Endothelial cell of umbilical vein (primary cell): ENCODE results near the gene ZNRD2. TPM values are rescaled to one million over a fixed set of nuclear protein-coding genes. Genes with fewer than 3 reads are reported as not detected.

Source experiments
- BruUV-seq: library from RNA; stranded (reverse); fragments of 400-500 nt; replicated peaks from 2 replicates; lab custom pipeline; 2021; lab: Mats Ljungman, UMichigan
- CTCF ChIA-PET: fragments of 300-600, 350-600 bp; sonication (Branson Sonifier 250); formaldehyde crosslinking; loops from one replicate; lab custom pipeline; 2021; ENCODE audit warnings: antibody characterized with exemption, inconsistent platforms; lab: Charles Lee
- POLR2A ChIA-PET: fragments of 300-600, 350-600 bp; sonication (Branson Sonifier 250); formaldehyde crosslinking; loops from one replicate; lab custom pipeline; 2021; ENCODE audit warnings: antibody characterized with exemption, inconsistent platforms; lab: Charles Lee
- DNase-seq: peaks from one replicate; pipeline ENCODE4 v3.0.0-alpha.2; 2011; ENCODE audit warnings: low read depth, low spot score
- FAIRE-seq: peaks from 2 replicates; lab custom pipeline; 2011; peaks lifted over from hg19 to GRCh38; lab: Jason Lieb, UNC
- H2AFZ ChIP-seq: 2 replicates; pipeline ENCODE4 v1.6.0; 2012; ENCODE audit warnings: low read depth, low read length, control low read depth, inconsistent platforms
- H3K27ac ChIP-seq: 2 replicates; pipeline ENCODE4 v1.5.1; 2011; ENCODE audit warnings: low read depth, mild to moderate bottlenecking, control low read depth, low read length, moderate library complexity; ENCODE audit not compliant: insufficient read depth
- H3K27me3 ChIP-seq, 2 experiments: 2 replicates each; pipeline versions ENCODE4 v1.6.0 to v1.6.1; 2011; ENCODE audit warnings: low read length in 2 of 2, mixed read lengths in 1 of 2; ENCODE audit not compliant: control insufficient read depth in 2 of 2, insufficient read depth in 2 of 2
- H3K36me3 ChIP-seq, 2 experiments: 2 replicates in 1 of 2; 3 replicates in 1 of 2; pipeline ENCODE4 v1.5.1; 2011; ENCODE audit warnings: low read length in 2 of 2, mild to moderate bottlenecking in 1 of 2, moderate library complexity in 1 of 2; ENCODE audit not compliant: control insufficient read depth in 2 of 2, insufficient read depth in 2 of 2; ENCODE audit errors: extremely low read depth in 1 of 2
- H3K4me1 ChIP-seq: 3 replicates; pipeline ENCODE4 v1.5.1; 2011; ENCODE audit warnings: mild to moderate bottlenecking, low read length; ENCODE audit not compliant: control insufficient read depth, insufficient read depth; ENCODE audit errors: extremely low read depth
- H3K4me2 ChIP-seq: 2 replicates; pipeline ENCODE4 v1.6.1; 2011; ENCODE audit warnings: low read length, control low read depth, mixed read lengths; ENCODE audit not compliant: insufficient read depth
- H3K4me3 ChIP-seq, 3 experiments: fragments of 200-600 bp in 1 of 3; sonication (generic), shearing (Covaris generic) in 1 of 3; replicated peaks in 1 of 3; 2 replicates each; pipeline ENCODE4 v1.5.1; 2011 to 2016; ENCODE audit warnings: control low read depth in 3 of 3, low read length in 3 of 3, mild to moderate bottlenecking in 2 of 3, inconsistent platforms in 1 of 3, low read depth in 1 of 3, moderate library complexity in 1 of 3; ENCODE audit not compliant: insufficient read depth in 1 of 3
- H3K79me2 ChIP-seq: 2 replicates; pipeline ENCODE4 v1.6.0; 2012; ENCODE audit warnings: low read length, inconsistent platforms; ENCODE audit not compliant: control insufficient read depth, insufficient read depth
- H3K9ac ChIP-seq: replicated peaks from 2 replicates; pipeline ENCODE3; 2011; ENCODE audit warnings: low read length, control low read depth; ENCODE audit not compliant: insufficient read depth; ENCODE audit errors: extremely low read depth
- H3K9me1 ChIP-seq: replicated peaks from 3 replicates; pipeline ENCODE4 v1.6.0; 2011; ENCODE audit warnings: mild to moderate bottlenecking, low read length; ENCODE audit not compliant: control insufficient read depth, insufficient read depth; ENCODE audit errors: extremely low read depth
- H3K9me3 ChIP-seq: replicated peaks from 2 replicates; pipeline ENCODE4 v1.5.1; 2012; ENCODE audit warnings: low read length, inconsistent platforms; ENCODE audit not compliant: control insufficient read depth, insufficient read depth
- H4K20me1 ChIP-seq: replicated peaks from 2 replicates; pipeline ENCODE3; 2011; ENCODE audit warnings: mild to moderate bottlenecking, low read length; ENCODE audit not compliant: control insufficient read depth, insufficient read depth; ENCODE audit errors: extremely low read depth
- JUN ChIP-seq: IDR thresholded peaks from 2 replicates; pipeline ENCODE4 v1.6.1; 2011; ENCODE audit warnings: borderline replicate concordance, low read depth; ENCODE audit not compliant: insufficient read length, insufficient read depth
- MYC ChIP-seq: IDR thresholded peaks from one replicate; pipeline ENCODE4 v1.6.1; 2011; ENCODE audit warnings: mild to moderate bottlenecking, low read depth, low read length
- POLR2AphosphoS5 ChIP-seq: IDR thresholded peaks from 2 replicates; pipeline ENCODE4 v1.6.1; 2012; ENCODE audit warnings: low read depth, mild to moderate bottlenecking, control low read depth, low read length, moderate library complexity; ENCODE audit not compliant: insufficient read depth
- dilution Hi-C: fragments of 300-500 bp; cut with MboI; formaldehyde crosslinking; loops from one replicate; pipeline ENCODE4 v1.15.0; 2019; ENCODE audit warnings: low sequenced_read_pairs; ENCODE audit not compliant: extremely low pct_ligation_motif_present
- intact Hi-C: fragments of 100-400 bp; cut with micrococcal nuclease; formaldehyde crosslinking; loops from one replicate; pipeline ENCODE4 v1.10.0; 2022
- polyA plus RNA-seq, 4 experiments: library from polyadenylated mRNA; depleted of rRNA in 3 of 4; stranded (reverse) in 3 of 4; unstranded in 1 of 4; fragments of >200 nt; gene quantifications; 2 replicates each; pipeline versions ENCODE4 v1.2.1 to v1.2.3, GENCODE V29; 2011 to 2012; ENCODE audit warnings: missing spikeins in 1 of 4
- total RNA-seq: library from RNA; stranded (reverse); gene quantifications from 2 replicates; pipeline ENCODE4 v1.2.3, GENCODE V29; 2021

The ZNRD2 gene
- total and polyA plus RNA-seq, 2 donors (not counting 3 experiments of a cell fraction or from before 2014, with no cell fraction given) = 40.8 to 96.7 TPM

DNA sequence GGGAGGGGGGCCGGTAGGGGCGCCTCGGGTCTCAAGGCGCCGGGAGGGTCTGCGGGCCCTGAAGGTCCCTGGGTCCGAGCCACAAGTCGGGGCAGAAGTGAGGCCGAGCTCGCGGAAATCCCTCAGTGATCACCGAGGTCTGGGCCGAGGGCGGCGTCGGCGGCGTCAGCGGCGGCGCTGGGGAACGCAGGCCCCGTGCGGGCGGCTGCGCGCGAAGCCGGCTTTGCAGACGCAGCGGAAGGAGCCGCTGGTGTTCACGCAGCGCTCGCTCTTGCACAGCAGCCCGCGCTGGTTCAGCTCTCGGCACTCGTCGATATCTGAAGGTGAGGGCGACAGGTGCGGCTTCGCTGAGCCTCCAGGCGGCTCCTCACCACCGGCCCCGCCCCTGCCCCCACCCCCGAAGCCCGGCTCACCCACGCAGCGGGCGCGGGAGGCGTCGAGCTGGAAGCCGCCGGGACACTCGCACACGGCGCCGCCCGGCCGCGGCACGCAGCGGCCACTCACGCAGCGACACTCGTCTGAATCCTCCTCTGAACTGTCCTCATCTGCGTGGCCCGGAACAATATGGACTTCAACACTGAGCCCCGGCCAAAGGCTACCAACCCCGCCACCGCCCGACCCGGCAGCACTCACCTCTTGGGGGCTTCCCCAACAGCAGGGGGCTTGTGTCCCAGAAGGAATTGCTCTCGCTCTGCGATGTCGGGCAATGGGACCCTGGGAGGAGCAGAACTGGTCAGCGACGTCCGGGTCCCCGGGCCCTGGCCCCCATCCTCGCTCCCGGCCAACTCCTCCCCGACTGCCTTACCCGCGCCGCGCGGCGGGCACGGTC lies 31.1 kb upstream of the ZNRD2 start:
- H3K36me3 ChIP-seq = peaks cover 3 to 30% of the 10 kb centered on the region in 2 experiments
- H3K27ac ChIP-seq = no peak overlapping the region
- TSS peak; percentile 59 for BruUV-seq
- no peaks in the 10 kb centered on the region for H3K9me1 ChIP-seq
- FAIRE-seq (no peak), DNase-seq (no peak)
- H3K4me2 ChIP-seq = no peak overlapping the region
- no peak overlapping the region for H2AFZ ChIP-seq
- H4K20me1 ChIP-seq = no peaks in the 10 kb centered on the region
- no peak overlapping the region for H3K4me3 ChIP-seq
- ChIA-PET CTCF (interaction anchor here (0.6 to 6.1 kb wide), 11 partner anchors 9 to 151 kb away, joined by 4 to 206 read pairs (median 13); partner anchors contain the start of genes EHBP1L1, FAM89B, KCNK7 and PCNX3), POLR2A (interaction anchor here (1.1 kb wide), 1 partner anchor 49 kb away, joined by 3 read pairs; no protein-coding TSS in a partner anchor)
- intact Hi-C loops = no loop called here
- TF ChIP-seq JUN = no peak
- no peak overlapping the region for H3K9ac ChIP-seq
- H3K4me1 ChIP-seq = peaks cover 6% of the 10 kb centered on the region
- dilution Hi-C loops = no loop called here
- H3K79me2 ChIP-seq = no peaks in the 10 kb centered on the region
- H3K27me3 ChIP-seq = no peaks in the 10 kb centered on the region
- no peaks in the 10 kb centered on the region for H3K9me3 ChIP-seq

DNA sequence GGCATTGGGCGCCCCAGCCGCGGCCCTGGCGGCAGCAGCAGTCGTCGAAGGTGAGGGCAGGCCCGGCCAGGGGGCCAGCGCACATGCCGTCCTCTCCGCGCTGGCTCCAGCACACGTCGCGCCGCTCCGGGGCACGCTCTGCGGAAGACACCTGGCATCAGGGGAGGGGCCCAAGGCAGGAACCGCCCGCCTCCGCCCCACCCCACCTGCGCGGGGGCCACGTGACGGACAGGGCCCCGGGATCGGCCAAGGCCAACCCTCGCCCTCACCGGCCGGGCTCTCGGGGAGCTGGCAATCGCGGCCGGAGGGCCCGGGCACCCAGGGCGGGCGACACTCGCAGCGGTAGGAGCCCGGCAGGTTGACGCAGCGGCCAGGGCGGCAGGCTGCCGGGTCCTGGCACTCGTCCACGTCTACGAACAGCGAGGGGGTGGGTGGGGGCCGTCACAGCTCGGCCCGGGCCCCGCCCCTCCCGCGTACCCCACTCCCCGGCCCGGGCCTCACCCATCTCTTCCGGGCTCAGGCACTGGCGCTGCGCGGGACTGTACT lies 30.5 kb upstream of the ZNRD2 start:
- BruUV-seq = no TSS peak
- Histone ChIP-seq H3K9me1 (no peaks in the 10 kb centered on the region), H3K4me3 (peak overlapping the region in 1 of 3 experiments; percentile 38), H3K4me1 (peaks cover 6% of the 10 kb centered on the region), H3K4me2 (peak overlapping the region; percentile 4), H2AFZ (no peak overlapping the region), H3K27ac (no peak overlapping the region), H3K9me3 (no peaks in the 10 kb centered on the region), H4K20me1 (no peaks in the 10 kb centered on the region), H3K27me3 (no peaks in the 10 kb centered on the region), H3K9ac (no peak overlapping the region), H3K36me3 (peaks cover 3 to 30% of the 10 kb centered on the region in 2 experiments), H3K79me2 (no peaks in the 10 kb centered on the region)
- FAIRE-seq (no peak), DNase-seq (no peak)
- dilution Hi-C loops (no loop called here), intact Hi-C loops (loop anchor here (1.0 kb wide), 4 partner anchors 15 to 48 kb away; partner anchors contain the start of genes FAM89B and SCYL1)
- CTCF ChIA-PET = interaction anchor here (0.6 to 6.1 kb wide), 16 partner anchors 9 to 345 kb away, joined by 3 to 206 read pairs (median 10); partner anchors contain the start of genes EHBP1L1, FAM89B, KCNK7 and PCNX3
- POLR2A ChIA-PET = interaction anchor here (1.1 kb wide), 2 partner anchors 17 to 19 kb away, joined by 3 read pairs; partner anchors contain the start of gene LTBP3
- TF ChIP-seq MYC = no peak
- peak; percentile 56 for TF ChIP-seq POLR2AphosphoS5
- TF ChIP-seq JUN = no peak
